Endothelial cell of umbilical vein (primary cell): Measurements from ENCODE around the gene TRAPPC5. TPM values are rescaled to one million over a fixed set of nuclear protein-coding genes. Genes with fewer than 3 reads are reported as not detected.

Experiments
- BruUV-seq: library from RNA; stranded (reverse); fragments of 400-500 nt; replicated peaks from 2 replicates; lab custom pipeline; 2021; lab: Mats Ljungman, UMichigan
- CTCF ChIA-PET: fragments of 300-600, 350-600 bp; sonication (Branson Sonifier 250); formaldehyde crosslinking; loops from one replicate; lab custom pipeline; 2021; ENCODE audit warnings: antibody characterized with exemption, inconsistent platforms; lab: Charles Lee
- POLR2A ChIA-PET: fragments of 300-600, 350-600 bp; sonication (Branson Sonifier 250); formaldehyde crosslinking; loops from one replicate; lab custom pipeline; 2021; ENCODE audit warnings: antibody characterized with exemption, inconsistent platforms; lab: Charles Lee
- DNase-seq: peaks from one replicate; pipeline ENCODE4 v3.0.0-alpha.2; 2011; ENCODE audit warnings: low read depth, low spot score
- FAIRE-seq: peaks from 2 replicates; lab custom pipeline; 2011; peaks lifted over from hg19 to GRCh38; lab: Jason Lieb, UNC
- H2AFZ ChIP-seq: 2 replicates; pipeline ENCODE4 v1.6.0; 2012; ENCODE audit warnings: low read depth, low read length, control low read depth, inconsistent platforms
- H3K27ac ChIP-seq: 2 replicates; pipeline ENCODE4 v1.5.1; 2011; ENCODE audit warnings: low read depth, mild to moderate bottlenecking, control low read depth, low read length, moderate library complexity; ENCODE audit not compliant: insufficient read depth
- H3K27me3 ChIP-seq, 2 experiments: 2 replicates each; pipeline versions ENCODE4 v1.6.0 to v1.6.1; 2011; ENCODE audit warnings: low read length in 2 of 2, mixed read lengths in 1 of 2; ENCODE audit not compliant: control insufficient read depth in 2 of 2, insufficient read depth in 2 of 2
- H3K36me3 ChIP-seq, 2 experiments: 2 replicates in 1 of 2; 3 replicates in 1 of 2; pipeline ENCODE4 v1.5.1; 2011; ENCODE audit warnings: low read length in 2 of 2, mild to moderate bottlenecking in 1 of 2, moderate library complexity in 1 of 2; ENCODE audit not compliant: control insufficient read depth in 2 of 2, insufficient read depth in 2 of 2; ENCODE audit errors: extremely low read depth in 1 of 2
- H3K4me1 ChIP-seq: 3 replicates; pipeline ENCODE4 v1.5.1; 2011; ENCODE audit warnings: mild to moderate bottlenecking, low read length; ENCODE audit not compliant: control insufficient read depth, insufficient read depth; ENCODE audit errors: extremely low read depth
- H3K4me2 ChIP-seq: 2 replicates; pipeline ENCODE4 v1.6.1; 2011; ENCODE audit warnings: low read length, control low read depth, mixed read lengths; ENCODE audit not compliant: insufficient read depth
- H3K4me3 ChIP-seq, 3 experiments: fragments of 200-600 bp in 1 of 3; sonication (generic), shearing (Covaris generic) in 1 of 3; replicated peaks in 1 of 3; 2 replicates each; pipeline ENCODE4 v1.5.1; 2011 to 2016; ENCODE audit warnings: control low read depth in 3 of 3, low read length in 3 of 3, mild to moderate bottlenecking in 2 of 3, inconsistent platforms in 1 of 3, low read depth in 1 of 3, moderate library complexity in 1 of 3; ENCODE audit not compliant: insufficient read depth in 1 of 3
- H3K79me2 ChIP-seq: 2 replicates; pipeline ENCODE4 v1.6.0; 2012; ENCODE audit warnings: low read length, inconsistent platforms; ENCODE audit not compliant: control insufficient read depth, insufficient read depth
- H3K9ac ChIP-seq: replicated peaks from 2 replicates; pipeline ENCODE3; 2011; ENCODE audit warnings: low read length, control low read depth; ENCODE audit not compliant: insufficient read depth; ENCODE audit errors: extremely low read depth
- H3K9me1 ChIP-seq: replicated peaks from 3 replicates; pipeline ENCODE4 v1.6.0; 2011; ENCODE audit warnings: mild to moderate bottlenecking, low read length; ENCODE audit not compliant: control insufficient read depth, insufficient read depth; ENCODE audit errors: extremely low read depth
- H3K9me3 ChIP-seq: replicated peaks from 2 replicates; pipeline ENCODE4 v1.5.1; 2012; ENCODE audit warnings: low read length, inconsistent platforms; ENCODE audit not compliant: control insufficient read depth, insufficient read depth
- H4K20me1 ChIP-seq: replicated peaks from 2 replicates; pipeline ENCODE3; 2011; ENCODE audit warnings: mild to moderate bottlenecking, low read length; ENCODE audit not compliant: control insufficient read depth, insufficient read depth; ENCODE audit errors: extremely low read depth
- CTCF ChIP-seq, 2 donors: IDR thresholded peaks; 1 replicate in 1 of 2; 2 replicates in 1 of 2; pipeline ENCODE4 v1.5.1; 2011; ENCODE audit warnings: low read length in 2 of 2, mild to moderate bottlenecking in 2 of 2, moderate library complexity in 2 of 2, control low read depth in 1 of 2, inconsistent platforms in 1 of 2, low read depth in 1 of 2; ENCODE audit not compliant: insufficient read depth in 1 of 2; ENCODE audit errors: extremely low read depth in 1 of 2
- JUN ChIP-seq: IDR thresholded peaks from 2 replicates; pipeline ENCODE4 v1.6.1; 2011; ENCODE audit warnings: borderline replicate concordance, low read depth; ENCODE audit not compliant: insufficient read length, insufficient read depth
- MAX ChIP-seq: IDR thresholded peaks from 2 replicates; pipeline ENCODE4 v1.6.1; 2011; ENCODE audit not compliant: insufficient read depth, insufficient read length
- POLR2A ChIP-seq: IDR thresholded peaks from 2 replicates; pipeline ENCODE4 v1.6.1; 2012; ENCODE audit warnings: low read depth, mild to moderate bottlenecking, control low read depth, low read length
- dilution Hi-C: fragments of 300-500 bp; cut with MboI; formaldehyde crosslinking; loops from one replicate; pipeline ENCODE4 v1.15.0; 2019; ENCODE audit warnings: low sequenced_read_pairs; ENCODE audit not compliant: extremely low pct_ligation_motif_present
- intact Hi-C: fragments of 100-400 bp; cut with micrococcal nuclease; formaldehyde crosslinking; loops from one replicate; pipeline ENCODE4 v1.10.0; 2022
- polyA plus RNA-seq, 4 experiments: library from polyadenylated mRNA; depleted of rRNA in 3 of 4; stranded (reverse) in 3 of 4; unstranded in 1 of 4; fragments of >200 nt; gene quantifications; 2 replicates each; pipeline versions ENCODE4 v1.2.1 to v1.2.3, GENCODE V29; 2011 to 2012; ENCODE audit warnings: missing spikeins in 1 of 4
- total RNA-seq: library from RNA; stranded (reverse); gene quantifications from 2 replicates; pipeline ENCODE4 v1.2.3, GENCODE V29; 2021

Gene TRAPPC5
- total and polyA plus RNA-seq, 2 donors (not counting 3 experiments of a cell fraction or from before 2014, with no cell fraction given), result 114 to 172 TPM

- no peaks in the 10 kb centered on the region for H3K36me3 ChIP-seq
- H3K79me2 ChIP-seq, result no peaks in the 10 kb centered on the region
- no peak for FAIRE-seq
- ChIA-PET CTCF (no interaction called here), POLR2A (no interaction called here)
- H2AFZ ChIP-seq, result no peak overlapping the region
- peaks cover 7% of the 10 kb centered on the region for H3K4me1 ChIP-seq
- intact Hi-C loops, result no loop called here
- no peaks in the 10 kb centered on the region for H4K20me1 ChIP-seq
- dilution Hi-C loops, result no loop called here
- H3K9me3 ChIP-seq, result no peaks in the 10 kb centered on the region
- no peak for DNase-seq
- H3K9me1 ChIP-seq, result no peaks in the 10 kb centered on the region
- no peak overlapping the region for H3K9ac ChIP-seq
- TF ChIP-seq POLR2A (no peak), MAX (peak; percentile 62)
- H3K27me3 ChIP-seq, result no peaks in the 10 kb centered on the region
- no peak overlapping the region for H3K27ac ChIP-seq
- H3K4me3 ChIP-seq, result no peak overlapping the region
- H3K4me2 ChIP-seq, result no peak overlapping the region
- no TSS peak for BruUV-seq
Observed at GRCh38 chr19:7639863-7640348, 40.7 kb upstream of the TRAPPC5 start.

- H3K9me1 ChIP-seq, result no peaks in the 10 kb centered on the region
- no peak overlapping the region for H3K4me3 ChIP-seq
- H2AFZ ChIP-seq, result no peak overlapping the region
- ChIA-PET POLR2A (no interaction called here), CTCF (interaction anchor here (0.9 to 2.3 kb wide), 6 partner anchors 11 to 212 kb away, joined by 3 to 8 read pairs (median 6); partner anchors contain the start of genes PET100, TRAPPC5 and XAB2)
- DNase-seq (no peak), FAIRE-seq (no peak)
- TF ChIP-seq CTCF (IDR thresholded peaks at IDR 0.05; ENCODE audit: extremely low read depth in 1 of 2, insufficient read depth in 1 of 2, low read depth in 1 of 2, low read length in 2 of 2) (no peak), JUN (no peak)
- H3K4me2 ChIP-seq, result no peak overlapping the region
- intact Hi-C loops (no loop called here), dilution Hi-C loops (no loop called here)
- no peak overlapping the region for H3K9ac ChIP-seq
- H3K79me2 ChIP-seq, result no peaks in the 10 kb centered on the region
- H4K20me1 ChIP-seq, result no peaks in the 10 kb centered on the region
- H3K9me3 ChIP-seq, result no peaks in the 10 kb centered on the region
- no peaks in the 10 kb centered on the region for H3K36me3 ChIP-seq
- no peaks in the 10 kb centered on the region for H3K27me3 ChIP-seq
- no TSS peak for BruUV-seq
- H3K4me1 ChIP-seq, result peaks cover 7% of the 10 kb centered on the region
- no peak overlapping the region for H3K27ac ChIP-seq
Observed at GRCh38 chr19:7640803-7641202, 39.8 kb upstream of the TRAPPC5 start.
